Measurements from ENCODE around the gene TDRD9.

Gene TDRD9

GRCh38 chr14:104087981-104088850 is 160.0 kb downstream of the TDRD9 start:
- DNase-seq (ENCODE audit: low read depth), result no peak
- H3K27me3 ChIP-seq (replicated peaks; ENCODE audit: control insufficient read depth, insufficient read depth, low read length), result peaks cover 40% of the 10 kb centered on the region

GRCh38 chr14:104090071-104090748 is 162.0 kb downstream of the TDRD9 start:
- H3K4me3 ChIP-seq (ENCODE audit: low read length), result no peak overlapping the region
- no peak for DNase-seq (ENCODE audit: low read depth)
- H3K4me1 ChIP-seq (ENCODE audit: control insufficient read depth, insufficient read depth, low read length), result no peaks in the 10 kb centered on the region
- H3K9ac ChIP-seq (ENCODE audit: low read length), result no peak overlapping the region
- H3K9me3 ChIP-seq (ENCODE audit: control insufficient read depth, low read length), result no peaks in the 10 kb centered on the region
- H3K27me3 ChIP-seq (replicated peaks; ENCODE audit: control insufficient read depth, insufficient read depth, low read length), result peaks cover 43% of the 10 kb centered on the region
- H3K36me3 ChIP-seq (ENCODE audit: control insufficient read depth, insufficient read depth, low read length, severe bottlenecking), result no peaks in the 10 kb centered on the region

More at GRCh38 chr14:104087981-104088850, 160.0 kb downstream of the TDRD9 start:
- Histone ChIP-seq H3K9ac (ENCODE audit: low read length) (no peak overlapping the region), H3K36me3 (ENCODE audit: control insufficient read depth, insufficient read depth, low read length, severe bottlenecking) (no peaks in the 10 kb centered on the region), H3K4me3 (ENCODE audit: low read length) (no peak overlapping the region), H3K9me3 (ENCODE audit: control insufficient read depth, low read length) (no peaks in the 10 kb centered on the region), H3K4me1 (ENCODE audit: control insufficient read depth, insufficient read depth, low read length) (no peaks in the 10 kb centered on the region)

GRCh38 chr14:104091061-104091926 is 163.0 kb downstream of the TDRD9 start:
- no peaks in the 10 kb centered on the region for H3K4me1 ChIP-seq (ENCODE audit: control insufficient read depth, insufficient read depth, low read length)
- no peaks in the 10 kb centered on the region for H3K9me3 ChIP-seq (ENCODE audit: control insufficient read depth, low read length)
- H3K36me3 ChIP-seq (ENCODE audit: control insufficient read depth, insufficient read depth, low read length, severe bottlenecking), result no peaks in the 10 kb centered on the region
- H3K27me3 ChIP-seq (replicated peaks; ENCODE audit: control insufficient read depth, insufficient read depth, low read length), result peaks cover 44% of the 10 kb centered on the region
- no peak overlapping the region for H3K4me3 ChIP-seq (ENCODE audit: low read length)
- no peak for DNase-seq (ENCODE audit: low read depth)
- H3K9ac ChIP-seq (ENCODE audit: low read length), result no peak overlapping the region

GRCh38 chr14:104091927-104092771 is 163.9 kb downstream of the TDRD9 start:
- no peak for DNase-seq (ENCODE audit: low read depth)
- Histone ChIP-seq H3K36me3 (ENCODE audit: control insufficient read depth, insufficient read depth, low read length, severe bottlenecking) (no peaks in the 10 kb centered on the region), H3K4me1 (ENCODE audit: control insufficient read depth, insufficient read depth, low read length) (no peaks in the 10 kb centered on the region), H3K9ac (ENCODE audit: low read length) (no peak overlapping the region), H3K4me3 (ENCODE audit: low read length) (no peak overlapping the region), H3K27me3 (replicated peaks; ENCODE audit: control insufficient read depth, insufficient read depth, low read length) (peaks cover 41% of the 10 kb centered on the region), H3K9me3 (ENCODE audit: control insufficient read depth, low read length) (no peaks in the 10 kb centered on the region)

GRCh38 chr14:104092931-104093365 is 164.7 kb downstream of the TDRD9 start:
- no peaks in the 10 kb centered on the region for H3K36me3 ChIP-seq (ENCODE audit: control insufficient read depth, insufficient read depth, low read length, severe bottlenecking)
- no peak for DNase-seq (ENCODE audit: low read depth)
- no peak overlapping the region for H3K4me3 ChIP-seq (ENCODE audit: low read length)
- H3K9ac ChIP-seq (ENCODE audit: low read length), result no peak overlapping the region
- H3K27me3 ChIP-seq (replicated peaks; ENCODE audit: control insufficient read depth, insufficient read depth, low read length), result peaks cover 37% of the 10 kb centered on the region
- no peaks in the 10 kb centered on the region for H3K9me3 ChIP-seq (ENCODE audit: control insufficient read depth, low read length)
- H3K4me1 ChIP-seq (ENCODE audit: control insufficient read depth, insufficient read depth, low read length), result no peaks in the 10 kb centered on the region

GRCh38 chr14:104093366-104094055 is 165.3 kb downstream of the TDRD9 start:
- Histone ChIP-seq H3K9ac (ENCODE audit: low read length) (no peak overlapping the region), H3K9me3 (ENCODE audit: control insufficient read depth, low read length) (no peaks in the 10 kb centered on the region), H3K27me3 (replicated peaks; ENCODE audit: control insufficient read depth, insufficient read depth, low read length) (peaks cover 32% of the 10 kb centered on the region), H3K36me3 (ENCODE audit: control insufficient read depth, insufficient read depth, low read length, severe bottlenecking) (no peaks in the 10 kb centered on the region), H3K4me1 (ENCODE audit: control insufficient read depth, insufficient read depth, low read length) (no peaks in the 10 kb centered on the region), H3K4me3 (ENCODE audit: low read length) (no peak overlapping the region)
- DNase-seq (ENCODE audit: low read depth), result peak; percentile 8

- no peak for DNase-seq (ENCODE audit: low read depth)
Measured at GRCh38 chr14:104094056-104094708, 165.9 kb downstream of the TDRD9 start.

GRCh38 chr14:104094709-104095425 is 166.6 kb downstream of the TDRD9 start:
- H3K4me1 ChIP-seq (ENCODE audit: control insufficient read depth, insufficient read depth, low read length), result no peaks in the 10 kb centered on the region
- DNase-seq (ENCODE audit: low read depth), result peak; percentile 64
- H3K36me3 ChIP-seq (ENCODE audit: control insufficient read depth, insufficient read depth, low read length, severe bottlenecking), result no peaks in the 10 kb centered on the region
- H3K9me3 ChIP-seq (ENCODE audit: control insufficient read depth, low read length), result no peaks in the 10 kb centered on the region
- H3K9ac ChIP-seq (ENCODE audit: low read length), result no peak overlapping the region
- H3K4me3 ChIP-seq (ENCODE audit: low read length), result no peak overlapping the region
- peaks cover 30% of the 10 kb centered on the region for H3K27me3 ChIP-seq (replicated peaks; ENCODE audit: control insufficient read depth, insufficient read depth, low read length)

More at GRCh38 chr14:104094056-104094708, 165.9 kb downstream of the TDRD9 start:
- Histone ChIP-seq H3K4me1 (ENCODE audit: control insufficient read depth, insufficient read depth, low read length) (no peaks in the 10 kb centered on the region), H3K9ac (ENCODE audit: low read length) (no peak overlapping the region), H3K4me3 (ENCODE audit: low read length) (no peak overlapping the region), H3K36me3 (ENCODE audit: control insufficient read depth, insufficient read depth, low read length, severe bottlenecking) (no peaks in the 10 kb centered on the region), H3K27me3 (replicated peaks; ENCODE audit: control insufficient read depth, insufficient read depth, low read length) (peaks cover 30% of the 10 kb centered on the region), H3K9me3 (ENCODE audit: control insufficient read depth, low read length) (no peaks in the 10 kb centered on the region)

- DNase-seq (ENCODE audit: low read depth), result no peak
- H3K36me3 ChIP-seq (ENCODE audit: control insufficient read depth, insufficient read depth, low read length, severe bottlenecking), result no peaks in the 10 kb centered on the region
- H3K9me3 ChIP-seq (ENCODE audit: control insufficient read depth, low read length), result no peaks in the 10 kb centered on the region
- no peak overlapping the region for H3K4me3 ChIP-seq (ENCODE audit: low read length)
- no peak overlapping the region for H3K9ac ChIP-seq (ENCODE audit: low read length)
- H3K27me3 ChIP-seq (replicated peaks; ENCODE audit: control insufficient read depth, insufficient read depth, low read length), result peaks cover 26% of the 10 kb centered on the region
- H3K4me1 ChIP-seq (ENCODE audit: control insufficient read depth, insufficient read depth, low read length), result no peaks in the 10 kb centered on the region
Measured at GRCh38 chr14:104095426-104096310, 167.4 kb downstream of the TDRD9 start.

Data from adipocyte (in vitro differentiated cells).